ENCODE measurements around the gene SLC22A15. TPM values are rescaled to one million over a fixed set of nuclear protein-coding genes. Genes with fewer than 3 reads are reported as not detected.

The SLC22A15 gene
- 2.7 and 3.0 TPM in 2 replicates for total RNA-seq

GRCh38 chr1:115976062-115976920, at the start of gene SLC22A15:
Gene SLC22A15, plus strand, starts transcription at chr1:115976513. Its CDS starts 115 bp downstream, at chr1:115976628.

GRCh38 chr1:116110567-116111523, 134.5 kb downstream of the SLC22A15 start, which contains the start of gene MAB21L3:
Gene MAB21L3, plus strand, starts transcription at chr1:116111399. Its CDS starts 1,217 bp downstream, at chr1:116112616.

Other genes with a start within 250 kb of the SLC22A15 start
- under 0.01 TPM in 1 of 2 replicates, not detected in the other for gene CASQ2, start 207.8 kb upstream of the SLC22A15 start, total RNA-seq
- gene NHLH2, start 135.4 kb upstream of the SLC22A15 start, total RNA-seq, result under 0.01 TPM in 1 of 2 replicates, not detected in the other
- gene MAB21L3, start 134.9 kb downstream of the SLC22A15 start, total RNA-seq, result under 0.01 TPM in 2 replicates